PC-9 (cell line): ENCODE measurements around the gene HRH4.

Experiments used
- CTCF ChIP-seq: fragments of 200-600 bp; sonication (generic); conservative IDR thresholded peaks from 2 replicates; pipeline ENCODE4 v1.6.1; 2017; ENCODE audit warnings: mixed run types, antibody characterized with exemption, mild to moderate bottlenecking, moderate library complexity
- EZH2 ChIP-seq: fragments of 200-600 bp; sonication (generic); IDR thresholded peaks from 2 replicates; pipeline ENCODE4 v1.8.0; 2017; ENCODE audit warnings: antibody characterized with exemption, low read depth

DNA sequence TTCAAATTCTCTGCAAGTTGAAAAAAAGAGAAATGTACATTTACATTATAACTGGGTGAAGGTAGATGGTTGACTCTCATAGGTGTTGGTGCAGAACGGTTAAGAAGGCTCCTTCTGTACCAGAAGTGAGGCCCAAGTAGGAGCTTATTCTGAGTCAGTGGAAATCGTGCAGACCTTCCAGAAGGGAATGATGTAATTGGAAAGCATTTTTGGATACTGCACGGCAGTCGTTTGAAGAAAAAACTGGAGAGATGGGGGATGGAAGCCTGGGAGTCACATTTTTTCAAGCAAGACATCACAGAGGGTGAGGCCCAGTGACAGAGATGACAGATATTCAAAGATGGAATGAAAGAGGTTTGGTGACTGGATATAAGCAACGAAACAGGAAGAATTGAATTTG, 39.4 kb downstream of the HRH4 start:
- no peak for TF ChIP-seq CTCF
- no peak for TF ChIP-seq EZH2
